H9 (cell line): ENCODE results near the gene NRXN2. TPM values are rescaled to one million over a fixed set of nuclear protein-coding genes. Genes with fewer than 3 reads are reported as not detected.

Experiments used
- DNase-seq: peaks from one replicate; pipeline ENCODE4 v3.0.0-alpha.2; 2017
- H2AFZ ChIP-seq: one replicate; pipeline ENCODE4 v1.6.1; 2013; ENCODE audit warnings: mild to moderate bottlenecking, low read length, control low read depth, moderate library complexity
- H2AK5ac ChIP-seq: 2 replicates; pipeline ENCODE4 v1.6.1; 2013; ENCODE audit warnings: low read length, control low read depth, mixed read lengths; ENCODE audit not compliant: insufficient read length
- H2BK120ac ChIP-seq: one replicate; pipeline ENCODE4 v1.6.1; 2013; ENCODE audit warnings: low read depth, mild to moderate bottlenecking, low read length, control low read depth, inconsistent platforms; ENCODE audit not compliant: poor library complexity, severe bottlenecking
- H2BK12ac ChIP-seq: 2 replicates; pipeline ENCODE4 v1.6.1; 2013; ENCODE audit warnings: low read length, control low read depth, mixed read lengths, low read depth; ENCODE audit not compliant: insufficient read length
- H2BK15ac ChIP-seq: 2 replicates; pipeline ENCODE4 v1.6.1; 2013; ENCODE audit warnings: low read depth, low read length, control low read depth
- H2BK20ac ChIP-seq: one replicate; pipeline ENCODE4 v1.6.1; 2013; ENCODE audit warnings: low read depth, mild to moderate bottlenecking, low read length, control low read depth, inconsistent platforms; ENCODE audit not compliant: poor library complexity, severe bottlenecking
- H2BK5ac ChIP-seq: 2 replicates; pipeline ENCODE4 v1.6.1; 2013; ENCODE audit warnings: low read length, control low read depth, mixed read lengths; ENCODE audit not compliant: insufficient read length
- H3K14ac ChIP-seq: 2 replicates; pipeline ENCODE4 v1.6.1; 2013; ENCODE audit warnings: low read length, control low read depth; ENCODE audit not compliant: insufficient read depth
- H3K18ac ChIP-seq: 2 replicates; pipeline ENCODE4 v1.6.1; 2013; ENCODE audit warnings: low read depth, mild to moderate bottlenecking, mixed read lengths, low read length, control low read depth; ENCODE audit not compliant: insufficient read length
- H3K23ac ChIP-seq: 2 replicates; pipeline ENCODE4 v1.6.1; 2013; ENCODE audit warnings: low read length, control low read depth, mixed read lengths, low read depth; ENCODE audit not compliant: insufficient read length
- H3K23me2 ChIP-seq: 2 replicates; pipeline ENCODE4 v1.6.1; 2013; ENCODE audit warnings: low read depth, mild to moderate bottlenecking, mixed read lengths, low read length, control low read depth; ENCODE audit not compliant: insufficient read length, poor library complexity, severe bottlenecking
- H3K27ac ChIP-seq: 2 replicates; pipeline ENCODE4 v1.5.1; 2013; ENCODE audit warnings: low read length, control low read depth, mixed read lengths, low read depth; ENCODE audit not compliant: insufficient read length
- H3K27me3 ChIP-seq: 2 replicates; pipeline ENCODE4 v1.6.1; 2013; ENCODE audit warnings: low read length, control low read depth, inconsistent platforms; ENCODE audit not compliant: insufficient read depth
- H3K4ac ChIP-seq: 2 replicates; pipeline ENCODE4 v1.6.1; 2013; ENCODE audit warnings: low read depth, mild to moderate bottlenecking, control low read depth, inconsistent platforms, low read length, moderate library complexity
- H3K4me1 ChIP-seq: 2 replicates; pipeline ENCODE4 v1.6.1; 2013; ENCODE audit warnings: low read length, control low read depth, inconsistent platforms; ENCODE audit not compliant: insufficient read depth
- H3K4me2 ChIP-seq: 2 replicates; pipeline ENCODE4 v1.6.1; 2013; ENCODE audit warnings: low read length, control low read depth, mixed read lengths; ENCODE audit not compliant: insufficient read length, insufficient read depth
- H3K56ac ChIP-seq: 2 replicates; pipeline ENCODE4 v1.6.1; 2013; ENCODE audit warnings: low read depth, mild to moderate bottlenecking, mixed read lengths, low read length, control low read depth; ENCODE audit not compliant: insufficient read length
- H3K79me1 ChIP-seq: 2 replicates; pipeline ENCODE4 v1.6.1; 2013; ENCODE audit warnings: low read depth, mild to moderate bottlenecking, moderate library complexity, low read length, control low read depth, inconsistent platforms; ENCODE audit not compliant: insufficient read depth, poor library complexity, severe bottlenecking
- H3K79me2 ChIP-seq: 2 replicates; pipeline ENCODE4 v1.6.1; 2013; ENCODE audit warnings: low read length, control low read depth, inconsistent platforms; ENCODE audit not compliant: insufficient read depth
- H3K9ac ChIP-seq: 2 replicates; pipeline ENCODE4 v1.6.1; 2013; ENCODE audit warnings: low read length, control low read depth, mixed read lengths; ENCODE audit not compliant: insufficient read length; ENCODE audit errors: extremely low read depth
- H3K9me3 ChIP-seq: one replicate; pipeline ENCODE4 v1.6.1; 2013; ENCODE audit warnings: low read depth, low read length, inconsistent platforms; ENCODE audit not compliant: control insufficient read depth
- H3T11ph ChIP-seq: one replicate; pipeline ENCODE4 v1.6.1; 2013; ENCODE audit warnings: mild to moderate bottlenecking, low read length, control low read depth, inconsistent platforms
- H4K20me1 ChIP-seq: one replicate; pipeline ENCODE4 v1.6.1; 2013; ENCODE audit not compliant: control insufficient read depth, insufficient read length, insufficient read depth
- H4K5ac ChIP-seq: 2 replicates; pipeline ENCODE4 v1.6.1; 2013; ENCODE audit warnings: low read depth, mild to moderate bottlenecking, mixed read lengths, low read length, control low read depth; ENCODE audit not compliant: insufficient read length
- H4K8ac ChIP-seq: replicated peaks from 2 replicates; pipeline ENCODE4 v1.6.1; 2013; ENCODE audit warnings: low read length, control low read depth, mixed read lengths, low read depth; ENCODE audit not compliant: insufficient read length
- H4K91ac ChIP-seq: 2 replicates; pipeline ENCODE4 v1.6.1; 2013; ENCODE audit warnings: low read depth, mild to moderate bottlenecking, moderate library complexity, mixed read lengths, low read length, control low read depth; ENCODE audit not compliant: insufficient read length
- H3K27ac Mint-ChIP-seq, 3 experiments: 2 replicates in 2 of 3; 3 replicates in 1 of 3; pipeline ENCODE4 v1.8.0; 2020 to 2021; ENCODE audit warnings: mixed read lengths in 3 of 3, mild to moderate bottlenecking in 1 of 3, moderate library complexity in 1 of 3
- H3K27me3 Mint-ChIP-seq: 2 replicates; pipeline ENCODE4 v1.8.0; 2021; ENCODE audit warnings: low read depth, mild to moderate bottlenecking, moderate library complexity, mixed read lengths
- H3K36me3 Mint-ChIP-seq, 3 experiments: 2 replicates in 2 of 3; 3 replicates in 1 of 3; pipeline ENCODE4 v1.8.0; 2020 to 2021; ENCODE audit warnings: low read depth in 3 of 3, mixed read lengths in 3 of 3; ENCODE audit not compliant: insufficient read depth in 1 of 3
- H3K4me1 Mint-ChIP-seq, 2 experiments: 2 replicates each; pipeline ENCODE4 v1.8.0; 2020; ENCODE audit warnings: mixed read lengths in 2 of 2
- H3K4me3 Mint-ChIP-seq, 2 experiments: 2 replicates in 1 of 2; 3 replicates in 1 of 2; pipeline ENCODE4 v1.8.0; 2020 to 2021; ENCODE audit warnings: mild to moderate bottlenecking in 2 of 2, mixed read lengths in 2 of 2, moderate library complexity in 1 of 2
- H3K9me3 Mint-ChIP-seq, 2 experiments: 2 replicates in 1 of 2; 3 replicates in 1 of 2; pipeline ENCODE4 v1.8.0; 2020; ENCODE audit warnings: mild to moderate bottlenecking in 2 of 2, mixed read lengths in 2 of 2, moderate library complexity in 1 of 2
- CTCF ChIP-seq: fragments of 200-600 bp; sonication (generic); conservative IDR thresholded peaks from 3 replicates; pipeline ENCODE4 v1.8.0; 2021; ENCODE audit warnings: antibody characterized with exemption, mild to moderate bottlenecking
- WGBS: extraction: QIAGEN DNeasy Blood & Tissue Kit; methylation state at CpG from one replicate; pipeline ENCODE4 v1.1.7; 2013; ENCODE audit warnings: missing lambda C conversion rate, low lambda C conversion rate, mixed read lengths; ENCODE audit not compliant: insufficient read length; ENCODE audit errors: extremely low coverage; 5-methylcytosine and 5-hydroxymethylcytosine counted together
- total RNA-seq: library from RNA; stranded (reverse); gene quantifications from 2 replicates; pipeline ENCODE4 v1.2.1, GENCODE V29; 2021

NRXN2 gene
- total RNA-seq, 1 experiment from 2014 or later, result 3.9 TPM

GRCh38 chr11:64620381-64620971 is 102.5 kb downstream of the NRXN2 start:
- Histone ChIP-seq H3K23ac (no peak overlapping the region), H4K91ac (no peak overlapping the region), H3K27me3 (no peaks in the 10 kb centered on the region), H3K4ac (no peak overlapping the region), H3K56ac (no peak overlapping the region), H2AK5ac (no peak overlapping the region), H4K5ac (no peak overlapping the region), H3K27ac (no peak overlapping the region), H3K4me1 (no peaks in the 10 kb centered on the region), H2BK5ac (no peak overlapping the region), H2AFZ (no peak overlapping the region), H2BK15ac (no peak overlapping the region), H2BK20ac (no peak overlapping the region), H3K18ac (no peak overlapping the region), H3K9me3 (no peaks in the 10 kb centered on the region), H2BK12ac (no peak overlapping the region), H3K14ac (no peak overlapping the region), H2BK120ac (no peak overlapping the region), H3K9ac (no peak overlapping the region), H3K79me1 (no peaks in the 10 kb centered on the region), H4K8ac (no peak overlapping the region), H3K23me2 (no peaks in the 10 kb centered on the region), H4K20me1 (no peaks in the 10 kb centered on the region), H3T11ph (no peak overlapping the region), H3K79me2 (no peaks in the 10 kb centered on the region), H3K4me2 (no peak overlapping the region)
- no peaks in the 10 kb centered on the region for H3K9me3 Mint-ChIP-seq
- no peak for DNase-seq
- WGBS, result no CpG with 5 or more reads among the region's 13 CpGs
- H3K4me3 Mint-ChIP-seq, result no peak overlapping the region; a peak in 1 of 5 replicates
- no peaks in the 10 kb centered on the region; the same call in none of the 2 replicates for H3K27me3 Mint-ChIP-seq
- no peak for TF ChIP-seq CTCF
- H3K4me1 Mint-ChIP-seq, result peaks cover 7 to 19% of the 10 kb centered on the region in 2 experiments
- peaks cover 0 to 8% (median 0%) of the 10 kb centered on the region in 3 experiments; a peak in 2 of 7 replicates for H3K36me3 Mint-ChIP-seq
- peak overlapping the region in 1 of 3 experiments; percentile 46; a peak in 1 of 7 replicates for H3K27ac Mint-ChIP-seq
